Measurements from ENCODE around the gene TNRC18.
A peak's percentile ranks its signal among the peaks of the same experiment; 100 is the strongest.
"Not testable (repeated sequence)": the region's sequence is repeated elsewhere in the genome, so short reads cannot be mapped to it uniquely, and the experiment has no call there.

The TNRC18 gene

GRCh38 chr7:5267829-5268228 lies 155.8 kb downstream of the TNRC18 start:
- not testable (repeated sequence) for DNase-seq

- DNase-seq, result no peak
Measured at GRCh38 chr7:5266191-5267028, 157.2 kb downstream of the TNRC18 start.

- no peak for DNase-seq
Measured at GRCh38 chr7:5265320-5266190, 158.1 kb downstream of the TNRC18 start.

- peak; percentile 44 for DNase-seq
Measured at GRCh38 chr7:5263066-5263465, 160.6 kb downstream of the TNRC18 start.

GRCh38 chr7:5260530-5261068 lies 163.0 kb downstream of the TNRC18 start:
- DNase-seq, result not testable (repeated sequence)
